ENCODE results near the gene NOTO.

NOTO gene

DNA sequence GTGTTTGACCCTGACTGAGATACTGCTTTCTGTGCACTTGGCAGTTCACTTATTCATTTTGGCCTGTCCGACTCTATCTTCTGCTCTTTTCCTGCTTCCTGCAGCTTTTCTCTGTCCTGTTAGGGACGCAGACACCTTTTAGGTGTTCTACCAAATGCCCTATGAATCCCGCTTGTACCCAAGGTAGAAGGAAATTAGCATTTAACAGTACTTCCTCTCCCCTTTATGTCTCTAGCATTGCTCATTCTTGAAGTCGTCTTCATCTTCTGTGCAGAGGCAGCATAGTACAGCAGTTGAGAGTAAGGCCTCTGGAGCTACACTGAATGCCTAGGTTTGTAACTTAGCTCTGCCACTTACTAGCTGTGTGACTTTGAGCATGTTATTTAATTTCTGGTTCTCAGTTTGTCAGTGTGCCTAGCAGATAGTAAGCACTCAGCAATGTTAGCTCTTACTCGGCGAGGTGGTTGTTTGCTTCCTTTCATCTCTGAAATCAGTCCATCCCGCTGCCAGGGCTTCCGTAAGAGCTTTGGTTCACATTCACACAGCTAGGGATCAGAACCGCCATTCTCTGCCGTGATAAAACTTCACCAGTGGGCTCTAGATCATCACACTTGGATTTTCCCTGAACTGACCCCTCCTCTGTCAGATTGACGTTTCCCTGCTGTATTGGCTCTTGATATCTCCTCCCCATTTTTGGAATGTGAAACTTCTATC lies 33.1 kb downstream of the NOTO start:
- no peak for DNase-seq

DNA sequence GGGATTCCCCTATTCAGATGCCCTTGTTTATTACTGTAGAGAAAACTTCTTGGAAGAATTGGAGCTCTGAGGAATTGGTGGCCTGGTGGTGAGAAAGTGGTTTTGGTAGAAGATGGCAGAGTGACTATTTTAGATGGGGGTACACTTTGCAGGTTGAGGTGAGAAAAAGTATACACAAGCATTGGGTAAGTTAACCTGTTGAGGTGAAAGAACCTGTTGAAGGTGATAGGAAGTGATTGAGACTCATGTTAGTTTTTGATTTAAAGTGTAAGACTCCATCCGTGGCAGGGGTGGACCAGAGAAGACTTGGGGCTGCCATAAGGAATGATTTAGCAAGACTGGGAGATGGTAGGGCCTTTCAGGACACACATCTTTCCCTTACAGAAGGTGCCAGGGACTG lies 34.8 kb downstream of the NOTO start:
- DNase-seq = no peak

DNA sequence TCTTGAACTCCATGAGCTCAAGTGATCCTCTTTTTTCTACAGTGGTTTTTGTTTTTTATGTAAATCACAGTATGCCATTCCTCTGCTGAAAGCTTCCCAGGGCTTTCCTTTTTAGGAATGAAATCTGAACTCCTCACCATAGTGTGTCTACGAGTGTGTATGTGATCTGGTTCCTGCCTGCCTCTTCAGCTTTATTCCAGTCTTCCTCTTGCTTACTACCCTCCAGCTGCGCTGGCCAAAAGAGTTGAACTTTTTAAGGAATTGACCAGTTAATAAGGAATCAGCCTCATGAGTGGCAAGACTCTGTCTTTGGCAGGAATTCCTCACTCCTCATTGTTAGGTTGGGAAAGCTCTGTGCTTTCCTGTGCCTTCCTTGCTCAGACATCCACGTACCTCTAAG lies 35.8 kb downstream of the NOTO start:
- DNase-seq = no peak

DNA sequence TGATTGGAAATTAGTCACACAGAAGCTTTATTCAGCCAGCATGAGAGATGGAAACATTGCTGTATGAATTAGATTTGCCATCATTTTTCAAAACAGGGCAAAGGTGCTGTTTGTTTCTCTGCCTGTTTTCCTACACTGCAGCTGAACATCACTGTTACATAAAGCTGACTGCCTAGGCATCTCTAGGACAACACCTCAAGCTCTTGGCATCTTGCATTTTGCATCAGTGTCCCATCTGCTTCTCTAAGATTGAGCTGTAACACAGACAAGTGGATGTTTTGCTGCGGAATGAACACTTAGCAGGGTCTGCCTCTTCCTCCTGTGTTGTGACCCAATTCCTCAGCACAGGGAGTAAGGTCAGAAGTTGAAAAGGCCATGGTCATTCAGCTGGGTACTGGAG lies 36.6 kb downstream of the NOTO start:
- DNase-seq = no peak

DNA sequence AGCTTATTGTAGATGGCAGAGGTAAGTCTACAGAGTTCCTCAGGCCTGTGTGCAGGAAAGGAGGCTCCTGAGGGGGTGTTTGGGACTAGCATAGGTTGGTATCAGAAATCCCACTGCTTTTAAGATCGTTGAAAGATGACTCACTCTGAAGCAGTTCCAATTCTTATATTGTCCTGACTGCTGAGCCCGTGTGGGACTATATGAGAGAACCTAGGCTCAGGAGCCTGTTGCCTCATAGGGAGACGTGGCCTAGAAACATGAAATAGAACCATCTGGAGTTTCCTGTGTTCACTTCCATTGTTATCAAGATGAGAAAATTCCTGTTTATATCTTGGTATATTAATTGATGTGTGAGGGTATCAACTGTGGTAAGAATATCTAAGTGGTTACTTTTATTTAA lies 37.4 kb downstream of the NOTO start:
- no peak for DNase-seq

DNA sequence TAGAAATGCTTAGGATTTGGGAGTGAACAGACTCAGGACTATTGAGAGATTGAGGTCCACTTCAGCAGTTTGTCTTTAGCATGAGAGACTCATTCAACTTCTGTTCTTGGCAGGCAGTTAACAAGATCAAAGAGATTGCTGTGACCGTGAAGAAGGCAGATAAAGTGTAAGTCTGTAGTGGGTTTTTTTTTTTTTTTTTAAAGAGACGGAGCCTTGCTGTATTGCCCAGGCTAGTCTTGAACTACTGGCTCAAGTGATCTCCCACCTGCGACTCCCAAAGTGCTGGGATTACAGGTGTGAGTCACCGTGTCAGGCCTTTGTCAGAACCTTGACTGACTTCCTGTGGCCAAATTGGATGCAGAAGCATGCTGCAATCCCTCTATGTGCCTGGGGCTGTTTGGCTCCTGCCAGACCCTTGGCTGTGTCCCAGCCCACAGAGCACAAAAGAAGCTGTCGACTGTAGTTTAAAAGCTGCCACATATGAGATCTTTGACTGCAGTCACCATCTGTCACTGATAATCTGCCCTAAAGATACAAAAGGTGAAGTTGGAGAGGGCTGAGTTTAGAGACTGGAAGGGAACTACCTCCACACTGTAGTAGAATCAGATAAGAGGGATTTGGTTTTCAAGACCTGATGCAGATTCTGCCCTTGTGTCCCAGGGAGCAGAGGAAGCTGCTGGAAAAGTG lies 41.7 kb downstream of the NOTO start:
- DNase-seq = no peak

DNA sequence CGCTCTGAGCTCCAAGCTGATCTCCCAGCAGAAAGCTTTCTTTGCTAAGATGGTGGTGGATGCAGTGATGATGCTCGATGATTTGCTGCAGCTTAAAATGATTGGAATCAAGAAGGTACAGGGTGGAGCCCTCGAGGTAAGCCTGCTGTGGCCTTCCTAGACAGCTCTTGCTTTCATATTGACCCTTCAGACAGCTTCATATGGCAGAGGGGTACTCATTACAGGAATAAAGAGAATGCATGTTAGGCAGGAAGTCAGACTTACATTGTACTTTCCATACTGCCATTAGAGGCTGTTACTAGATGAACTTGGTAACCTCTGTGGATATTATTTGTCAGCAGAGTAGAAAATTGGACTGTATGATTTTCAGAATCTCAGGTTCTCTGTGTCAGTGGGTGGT lies 42.2 kb downstream of the NOTO start:
- no peak for DNase-seq

DNA sequence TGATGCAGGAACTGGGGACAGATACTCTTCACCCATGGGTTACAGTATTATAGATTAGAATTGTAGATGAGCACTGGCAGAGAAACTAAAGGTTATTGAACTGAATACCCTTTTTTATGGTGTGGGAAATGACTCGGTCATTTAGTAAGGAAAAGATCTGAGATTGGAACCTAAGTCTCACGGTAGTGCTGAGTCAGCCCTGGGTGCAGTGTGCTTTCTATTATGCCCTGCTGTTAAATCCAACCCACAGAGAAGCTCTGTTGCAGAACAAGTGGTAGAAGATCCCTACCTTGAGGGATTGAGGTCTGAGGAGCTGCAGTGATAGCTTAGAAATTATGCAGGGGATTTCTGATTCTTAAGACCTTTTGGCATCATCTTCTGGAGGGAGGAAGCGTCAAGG lies 44.5 kb downstream of the NOTO start:
- no peak for DNase-seq

DNA sequence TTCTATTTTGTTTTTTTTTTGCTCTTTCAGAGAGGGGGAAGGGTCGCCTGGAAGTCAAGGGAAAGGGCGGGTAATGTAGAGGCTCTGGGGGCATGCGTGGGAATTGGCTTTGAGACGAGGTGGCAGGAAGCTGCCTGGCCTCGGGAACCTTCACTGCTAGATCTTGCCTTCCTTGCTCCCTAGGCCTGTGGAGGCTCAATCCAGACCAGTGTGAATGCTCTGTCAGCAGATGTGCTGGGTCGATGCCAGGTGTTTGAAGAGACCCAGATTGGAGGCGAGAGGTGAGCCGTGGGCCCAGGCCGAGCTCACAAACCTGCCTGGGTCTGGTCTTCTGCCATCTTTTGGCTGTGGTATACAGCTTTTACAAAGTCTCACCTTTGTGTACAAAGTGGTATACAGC lies 47.3 kb downstream of the NOTO start:
- no peak for DNase-seq

DNA sequence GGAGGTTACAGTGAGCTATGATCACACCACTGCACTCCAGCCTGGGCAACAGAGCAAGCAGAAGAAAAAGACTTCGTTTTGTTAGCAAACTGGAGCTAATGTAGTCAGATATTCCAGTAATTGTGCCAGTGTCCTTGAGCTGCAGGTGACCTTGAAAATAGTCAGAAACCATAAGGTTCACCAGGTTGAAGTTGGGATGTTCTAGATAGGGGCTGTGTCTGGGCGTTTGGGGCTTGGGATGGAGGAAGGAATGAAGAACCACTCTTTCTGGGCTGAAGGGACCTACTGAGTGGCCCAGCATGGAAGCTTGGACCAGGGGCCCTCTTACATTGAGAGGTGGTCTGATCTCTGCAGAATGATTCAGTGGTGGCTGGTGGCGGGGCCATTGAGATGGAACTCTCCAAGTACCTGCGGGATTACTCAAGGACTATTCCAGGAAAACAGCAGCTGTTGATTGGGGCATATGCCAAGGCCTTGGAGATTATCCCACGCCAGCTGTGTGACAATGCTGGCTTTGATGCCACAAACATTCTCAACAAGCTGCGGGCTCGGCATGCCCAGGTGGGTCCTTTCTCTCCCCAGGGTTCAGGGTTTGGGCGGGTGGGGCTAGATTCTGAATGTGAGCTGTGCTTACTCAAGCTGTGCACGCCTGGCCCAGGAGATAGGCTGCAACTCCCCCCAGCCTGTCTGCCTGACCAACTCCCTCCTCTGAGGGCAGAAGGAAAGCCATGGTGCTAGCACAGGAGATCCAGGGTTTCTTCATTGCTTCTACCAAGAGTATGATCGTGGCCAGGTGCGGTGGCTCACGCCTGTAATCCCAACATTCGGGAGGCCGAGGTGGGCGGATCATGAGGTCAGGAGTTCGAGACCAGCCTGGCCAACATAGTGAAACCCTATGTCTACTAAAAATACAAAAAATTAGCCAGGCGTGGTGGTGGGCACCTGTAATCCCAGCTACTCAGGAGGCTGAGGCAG lies 48.8 kb downstream of the NOTO start:
- no peak for DNase-seq

DNA sequence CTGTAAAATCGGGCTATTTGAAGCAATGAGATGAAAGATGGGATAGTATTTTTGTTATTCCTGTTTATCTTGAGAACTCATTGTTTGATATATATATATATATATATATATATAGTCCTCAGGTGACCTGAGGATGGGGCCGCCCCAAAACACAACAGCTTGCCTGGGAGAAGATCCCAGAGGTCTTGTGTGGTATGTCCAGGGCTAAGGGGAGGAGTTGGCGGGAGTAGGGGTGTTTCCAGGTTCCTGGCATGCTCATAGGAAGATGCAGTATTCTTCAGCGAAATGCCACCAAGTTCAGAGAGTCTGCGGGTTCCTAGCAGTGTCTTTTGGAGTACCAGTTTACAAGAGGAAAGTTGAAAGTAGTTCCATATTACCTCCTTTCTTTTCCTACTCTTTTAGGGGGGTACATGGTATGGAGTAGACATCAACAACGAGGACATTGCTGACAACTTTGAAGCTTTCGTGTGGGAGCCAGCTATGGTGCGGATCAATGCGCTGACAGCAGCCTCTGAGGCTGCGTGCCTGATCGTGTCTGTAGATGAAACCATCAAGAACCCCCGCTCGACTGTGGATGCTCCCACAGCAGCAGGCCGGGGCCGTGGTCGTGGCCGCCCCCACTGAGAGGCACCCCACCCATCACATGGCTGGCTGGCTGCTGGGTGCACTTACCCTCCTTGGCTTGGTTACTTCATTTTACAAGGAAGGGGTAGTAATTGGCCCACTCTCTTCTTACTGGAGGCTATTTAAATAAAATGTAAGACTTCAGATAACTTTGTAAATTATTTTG lies 50.1 kb downstream of the NOTO start:
- DNase-seq = no peak

DNA sequence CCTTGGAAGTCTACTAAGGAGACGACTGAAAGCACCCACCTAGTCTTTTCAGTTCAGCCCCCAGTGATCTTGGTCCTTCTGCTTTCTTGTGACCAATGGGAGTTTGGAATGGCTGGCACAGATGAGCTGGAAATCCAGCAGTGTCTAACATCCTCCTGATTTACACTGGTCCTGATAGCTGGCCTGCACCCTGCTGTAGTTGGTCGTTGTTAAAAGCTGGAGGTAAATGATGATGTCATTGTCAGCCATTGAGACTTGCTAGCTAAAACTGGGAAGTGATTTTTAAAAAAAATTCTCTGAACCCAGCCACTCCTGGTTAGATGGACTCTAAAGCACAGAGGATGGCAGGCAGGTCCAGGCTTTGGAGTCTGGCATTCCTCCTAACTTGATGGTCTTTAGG lies 51.0 kb downstream of the NOTO start:
- no peak for DNase-seq

DNA sequence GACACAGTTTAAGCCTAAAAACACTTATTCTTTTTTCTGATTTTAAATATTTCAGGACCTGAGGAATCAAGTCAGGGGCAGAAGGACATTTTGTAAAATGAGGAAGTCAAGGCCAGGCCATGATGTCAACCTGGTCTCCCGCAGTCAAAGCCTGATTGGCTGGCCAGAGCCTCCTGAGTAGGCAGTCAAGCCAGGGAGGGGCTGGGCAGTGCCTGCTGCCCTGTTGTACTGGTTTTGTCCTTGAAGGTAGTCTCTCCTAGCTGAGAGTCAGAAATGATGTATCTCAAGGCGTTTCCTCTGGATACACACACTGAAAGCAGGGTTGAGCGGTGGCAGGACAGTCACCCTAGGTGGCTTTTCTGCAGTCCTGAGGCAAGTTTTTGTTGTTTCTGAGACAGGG lies 51.5 kb downstream of the NOTO start:
- DNase-seq = no peak

DNA sequence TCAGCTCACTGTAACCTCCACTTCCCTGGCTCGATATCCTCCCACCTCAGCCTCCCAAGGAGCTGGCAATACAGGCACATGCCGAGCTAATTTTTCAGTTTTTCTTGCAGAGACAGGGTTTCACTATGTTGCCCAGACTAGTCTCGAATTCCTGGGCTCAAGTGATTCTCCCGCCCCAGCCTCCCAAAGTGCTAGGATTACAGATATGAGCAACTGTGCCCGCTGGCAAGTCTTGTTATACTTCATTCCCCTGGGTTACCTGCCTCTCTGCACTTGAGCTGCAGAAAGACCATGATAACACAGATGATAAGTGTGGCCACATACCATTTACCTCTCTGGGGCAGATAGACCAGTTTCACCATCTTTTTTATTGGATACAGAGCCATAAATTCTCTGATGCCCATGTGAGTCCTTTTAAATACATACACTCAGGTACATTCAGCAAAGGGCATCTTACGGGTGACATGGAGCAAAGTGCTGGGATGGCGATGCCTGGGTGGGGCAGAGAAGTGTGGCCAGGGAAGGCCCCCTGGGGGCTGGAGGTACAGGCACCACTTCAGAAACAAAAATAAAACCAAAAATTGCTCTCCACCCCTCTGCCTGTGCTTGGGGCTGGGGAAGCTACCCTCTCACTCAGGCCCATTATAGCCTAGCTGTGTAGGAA lies 52.1 kb downstream of the NOTO start:
- DNase-seq = no peak

DNA sequence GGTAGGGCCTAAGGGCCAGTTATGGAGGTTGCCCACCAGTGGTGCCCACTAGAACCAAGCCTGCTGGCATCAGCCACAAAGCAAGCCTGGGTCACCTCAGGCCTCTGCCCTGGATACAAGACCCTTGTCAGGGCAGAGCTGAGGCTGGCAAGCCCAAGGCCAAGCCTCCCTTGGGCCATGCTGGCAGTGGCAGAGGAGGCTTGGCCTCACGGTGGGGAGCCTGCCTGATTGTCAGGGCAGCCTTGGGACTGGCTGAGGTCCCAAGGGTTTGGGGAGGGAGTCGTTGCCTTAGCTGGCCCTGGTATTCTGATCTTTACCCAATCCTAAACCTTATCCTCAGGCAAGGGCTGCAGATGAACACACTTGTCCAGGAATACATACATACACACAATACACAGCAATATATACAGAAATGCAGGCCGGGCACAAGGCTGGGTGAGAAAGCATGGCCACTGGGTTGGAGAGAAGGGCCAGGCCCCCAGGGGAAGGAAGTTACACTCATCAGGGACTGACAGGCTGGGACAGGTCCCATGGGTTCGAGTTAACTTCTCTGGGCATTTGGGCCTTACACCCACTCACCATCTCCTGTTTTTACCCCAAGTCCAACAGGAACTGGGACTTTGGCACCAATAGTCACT lies 52.8 kb downstream of the NOTO start:
- no peak for DNase-seq

DNA sequence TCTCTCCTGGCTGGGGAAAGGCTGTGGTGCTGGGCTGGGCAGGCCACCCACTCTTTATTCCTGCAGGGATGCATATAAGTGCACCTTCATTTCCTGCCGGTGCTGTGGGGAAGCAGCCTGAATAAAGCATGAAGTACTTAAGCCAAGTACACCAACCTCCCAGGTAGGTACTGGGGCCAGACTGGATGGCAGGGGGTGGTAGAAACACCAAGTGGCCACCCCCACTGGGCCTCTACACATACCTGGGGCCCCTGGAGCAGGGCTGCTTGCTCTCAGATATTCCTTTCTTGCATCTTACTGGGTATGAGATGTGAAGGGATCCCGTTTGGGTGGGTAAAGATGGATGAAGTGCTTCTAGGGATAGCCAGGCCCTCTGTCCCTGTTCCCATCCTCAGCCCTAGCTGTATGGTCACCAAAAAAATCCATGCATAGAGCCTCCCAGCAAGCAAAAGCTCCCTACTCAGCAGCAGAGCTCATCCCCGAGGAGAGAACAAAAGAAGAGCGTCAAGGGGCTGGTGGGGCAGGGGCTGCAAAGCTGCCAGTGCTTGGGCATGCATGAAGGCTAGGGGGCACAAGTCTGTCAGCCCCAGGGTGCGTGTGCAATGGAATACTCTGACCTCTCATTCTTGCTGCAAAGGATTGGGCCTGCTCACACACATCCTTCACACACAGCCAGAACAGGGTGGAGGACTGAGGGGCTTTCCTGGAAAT lies 53.7 kb downstream of the NOTO start:
- DNase-seq = no peak

DNA sequence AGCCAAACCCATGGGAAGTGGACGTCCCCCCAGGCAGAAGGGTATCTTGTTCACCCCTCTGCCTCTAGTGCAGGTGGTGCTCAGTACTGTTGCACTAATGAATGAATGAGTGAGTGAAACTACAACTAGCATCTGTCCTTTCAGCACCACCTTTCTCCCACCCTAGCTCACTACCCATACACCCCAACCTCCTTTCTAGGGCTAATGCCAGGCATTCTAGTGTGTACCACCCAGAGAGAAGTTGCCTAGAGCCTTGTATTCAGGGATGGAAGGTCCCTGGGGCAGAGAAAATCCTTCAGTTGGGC lies 54.2 kb downstream of the NOTO start:
- DNase-seq = no peak

DNA sequence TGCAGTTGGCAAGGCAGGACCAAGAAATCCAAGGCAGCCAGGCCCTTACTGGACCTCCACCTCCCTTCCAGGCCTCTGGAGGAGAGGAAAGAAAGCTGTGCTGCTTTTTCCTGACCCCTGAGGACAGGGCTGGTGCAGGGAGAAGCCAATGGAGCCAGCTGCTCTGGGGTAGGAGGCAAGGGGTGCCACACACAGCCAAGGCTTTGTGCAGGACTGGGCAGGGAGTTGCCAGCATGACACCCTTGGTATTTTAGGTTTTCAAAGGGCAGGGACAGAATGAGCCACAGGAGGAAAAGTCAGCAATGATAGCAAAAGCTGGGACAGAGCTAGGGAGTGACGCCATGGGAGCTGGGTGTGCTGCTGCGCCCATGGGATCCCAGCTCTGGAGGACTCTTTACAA lies 54.6 kb downstream of the NOTO start:
- DNase-seq = no peak

DNA sequence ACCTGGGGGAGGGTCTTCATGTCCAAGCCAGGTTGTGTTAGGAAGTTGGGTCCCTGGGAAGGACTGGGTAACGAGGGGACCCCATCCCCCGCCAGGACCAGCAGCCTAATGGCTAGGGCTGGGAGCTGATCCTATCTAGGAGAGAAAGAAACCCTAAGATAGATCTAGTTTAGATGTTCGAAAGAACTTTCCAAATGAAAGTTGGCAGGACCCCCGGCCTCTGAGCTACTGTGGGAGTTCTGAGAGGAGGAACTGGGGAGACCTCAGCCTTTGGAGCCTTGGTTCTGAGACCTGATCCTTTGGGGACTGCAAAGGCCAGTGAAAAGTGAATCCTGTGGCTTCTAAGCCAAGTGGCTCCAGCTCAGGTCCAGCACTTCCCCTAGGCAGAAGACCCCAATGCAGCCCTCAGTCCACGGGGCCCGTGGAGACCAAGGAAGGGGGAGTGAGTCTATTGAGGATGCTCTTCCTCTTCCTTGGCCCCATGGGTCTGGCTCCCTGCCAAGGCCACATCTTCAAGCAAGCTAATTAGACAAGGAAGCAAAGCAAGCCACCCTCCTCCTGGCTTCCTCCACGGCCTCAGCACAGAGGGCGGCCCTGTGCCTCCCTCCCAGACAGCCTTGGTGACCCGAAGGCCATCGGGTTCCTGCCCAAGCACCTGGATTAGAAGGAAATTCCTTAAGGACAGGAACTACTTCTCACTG lies 55.2 kb downstream of the NOTO start:
- DNase-seq = no peak

DNA sequence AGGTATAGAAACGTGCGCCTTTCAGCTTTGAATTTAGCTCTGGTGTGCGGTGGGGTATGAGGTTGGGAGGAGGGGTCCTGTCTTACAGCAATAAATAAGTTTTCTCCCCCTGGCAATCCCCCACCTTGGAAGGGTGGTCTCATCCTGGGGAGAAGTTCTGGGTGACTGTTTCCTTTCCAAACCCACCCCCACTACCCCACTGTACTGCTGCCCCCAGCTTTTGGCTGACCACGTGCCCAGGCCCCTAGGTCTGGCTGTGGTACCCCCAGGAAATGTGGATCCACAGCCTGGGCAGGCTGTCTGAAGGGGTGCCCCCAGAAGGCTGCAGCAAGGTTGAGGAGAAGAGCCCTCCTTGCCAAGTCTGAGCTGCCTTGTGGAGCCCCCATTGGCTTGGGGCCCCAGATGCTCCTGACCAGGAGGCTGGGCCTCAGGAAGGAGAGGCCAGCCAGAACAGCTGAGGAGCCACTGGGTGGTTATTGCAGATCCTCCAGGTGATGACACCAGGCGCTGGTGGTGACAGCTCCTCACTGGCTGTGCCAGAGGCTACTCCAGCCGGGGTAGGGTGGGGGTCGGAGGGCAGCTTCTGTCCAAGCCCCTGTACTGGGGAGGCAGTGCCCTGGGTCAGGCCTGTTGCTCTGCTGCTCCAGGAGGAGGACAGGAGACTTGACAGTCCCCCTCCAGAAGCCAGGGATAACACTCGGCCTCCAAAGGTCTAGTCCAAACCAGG lies 56.0 kb downstream of the NOTO start:
- no peak for DNase-seq
